ENCODE results near the gene DOCK9. TPM values are rescaled to one million over a fixed set of nuclear protein-coding genes. Genes with fewer than 3 reads are reported as not detected.

DOCK9 gene
- total and polyA plus RNA-seq, 2 experiments from 2014 or later: 8.5 to 57.7 TPM

GRCh38 chr13:98761986-98762616 is 215.8 kb downstream of the DOCK9 start:
- Histone ChIP-seq H3K4me3 (no peak overlapping the region), H3K36me3 (ENCODE audit: insufficient read depth) (no peaks in the 10 kb centered on the region), H3K27me3 (ENCODE audit: insufficient read depth) (no peaks in the 10 kb centered on the region), H4K20me1 (replicated peaks; ENCODE audit: insufficient read depth) (no peaks in the 10 kb centered on the region), H3K27ac (ENCODE audit: low read depth) (no peak overlapping the region), H2AFZ (peak overlapping the region; percentile 56; the same call in 1 of the 2 replicates), H3K79me2 (replicated peaks; ENCODE audit: insufficient read depth) (no peaks in the 10 kb centered on the region), H3K4me2 (no peak overlapping the region), H3K9me2 (ENCODE audit: insufficient read depth) (peaks cover 4% of the 10 kb centered on the region; the same call in 1 of the 2 replicates), H3K4me1 (ENCODE audit: insufficient read depth) (no peaks in the 10 kb centered on the region; the same call in 1 of the 2 replicates), H3F3A (replicated peaks; ENCODE audit: low read depth) (no peaks in the 10 kb centered on the region)
- Mint-ChIP-seq H3K4me1 (peaks cover 7% of the 10 kb centered on the region; the same call in 2 of the 3 replicates), H3K4me3 (no peak overlapping the region), H3K9me3 (peaks cover 11% of the 10 kb centered on the region; the same call in 2 of the 3 replicates), H3K27ac (no peak overlapping the region), H3K27me3 (ENCODE audit: insufficient read depth, low read depth, poor library complexity) (peaks cover 7% of the 10 kb centered on the region), H3K36me3 (ENCODE audit: low read depth) (peaks cover 5% of the 10 kb centered on the region; the same call in 2 of the 3 replicates)
- DNase-seq (ENCODE audit: low spot score): no peak
- TF ChIP-seq CREB1 (CRISPR knock-in tag; IDR thresholded peaks at IDR 0.05; ENCODE audit: low read depth) (no peak), ZNF114 (CRISPR knock-in tag; IDR thresholded peaks at IDR 0.05) (no peak), REST (IDR thresholded peaks at IDR 0.05; ENCODE audit: unreplicated experiment) (no peak), STAT1 (IDR thresholded peaks at IDR 0.05; ENCODE audit: unreplicated experiment) (no peak), POLR2AphosphoS5 (IDR thresholded peaks at IDR 0.05; ENCODE audit: low read depth) (no peak), JUNB (IDR thresholded peaks at IDR 0.05; ENCODE audit: unreplicated experiment) (no peak), ZNF462 (CRISPR knock-in tag; IDR thresholded peaks at IDR 0.05) (no peak), EZH2phosphoT487 (IDR thresholded peaks at IDR 0.05; ENCODE audit: unreplicated experiment) (no peak), CTCF (conservative IDR thresholded peaks at IDR 0.05; ENCODE audit: low read depth in 2 of 2) (no peak), ETS1 (IDR thresholded peaks at IDR 0.05) (no peak), ZNF331 (CRISPR knock-in tag; IDR thresholded peaks at IDR 0.05; ENCODE audit: low read depth) (no peak), NANOG (IDR thresholded peaks at IDR 0.05; ENCODE audit: borderline replicate concordance) (no peak), EZH2 (IDR thresholded peaks at IDR 0.05; ENCODE audit: low read depth, unreplicated experiment) (no peak)
- no peak for ATAC-seq
